GM12878 (cell line): ENCODE data around the gene WDR26. TPM values are rescaled to one million over a fixed set of nuclear protein-coding genes. Genes with fewer than 3 reads are reported as not detected.

Experiments
- ATAC-seq: fragments of 200-7000 bp; cut with Tn5 transposase; 3 replicates; pipeline ENCODE4 v1.9.1; 2020; ENCODE audit warnings: mild to moderate bottlenecking, moderate library complexity
- BruUV-seq: library from RNA; stranded (reverse); fragments of 400-500 nt; replicated peaks from 2 replicates; lab custom pipeline; 2021; lab: Mats Ljungman, UMichigan
- CTCF ChIA-PET: fragments of 300-600 bp; sonication (Branson Sonifier 250); formaldehyde crosslinking; extraction: SDS; loops from one replicate; lab custom pipeline; 2021; ENCODE audit warnings: inconsistent platforms; lab: Yijun Ruan, JAX
- POLR2A ChIA-PET: fragments of 350-600 bp; formaldehyde crosslinking; extraction: SDS; loops from one replicate; lab custom pipeline; 2021; ENCODE audit warnings: inconsistent platforms; lab: Charles Lee
- RAD21 ChIA-PET: fragments of 300-600 bp; sonication (Branson Sonifier 250); formaldehyde crosslinking; loops from one replicate; lab custom pipeline; 2023; ENCODE audit warnings: antibody characterized with exemption; ENCODE audit not compliant: unreplicated experiment; lab: Charles Lee
- SMC1A ChIA-PET: fragments of 300-600 bp; sonication (Branson Sonifier 250); formaldehyde crosslinking; loops from one replicate; lab custom pipeline; 2023; ENCODE audit not compliant: unreplicated experiment, uncharacterized antibody; lab: Charles Lee
- DNase-seq: peaks from one replicate; pipeline ENCODE4 v3.0.0-alpha.2; 2011; ENCODE audit warnings: low read depth, low spot score
- FAIRE-seq: peaks from 3 replicates; lab custom pipeline; 2011; peaks lifted over from hg19 to GRCh38; lab: Jason Lieb, UNC
- H2AFZ ChIP-seq: 2 replicates; pipeline ENCODE4 v1.6.0; 2011; ENCODE audit warnings: low read depth, low read length, control low read depth; ENCODE audit not compliant: control insufficient read depth
- H3K27ac ChIP-seq: 2 replicates; pipeline ENCODE4 v1.5.1; 2011; ENCODE audit warnings: control low read depth; ENCODE audit not compliant: control insufficient read depth, insufficient read depth
- H3K27me3 ChIP-seq, 2 experiments: replicated peaks in 1 of 2; 2 replicates each; pipeline versions ENCODE4 v1.6.0 to v1.6.1; 2011; ENCODE audit warnings: low read length in 1 of 2; ENCODE audit not compliant: control insufficient read depth in 2 of 2, insufficient read depth in 2 of 2
- H3K36me3 ChIP-seq, 2 experiments: 2 replicates each; pipeline ENCODE4 v1.5.1; 2011; ENCODE audit warnings: low read length in 1 of 2; ENCODE audit not compliant: control insufficient read depth in 2 of 2, insufficient read depth in 2 of 2
- H3K4me1 ChIP-seq: 2 replicates; pipeline ENCODE4 v1.6.1; 2011; ENCODE audit warnings: mild to moderate bottlenecking, low read length, moderate library complexity, mixed read lengths; ENCODE audit not compliant: control insufficient read depth, insufficient read depth
- H3K4me2 ChIP-seq: 2 replicates; pipeline ENCODE4 v1.6.0; 2011; ENCODE audit warnings: control low read depth; ENCODE audit not compliant: control insufficient read depth, insufficient read depth
- H3K4me3 ChIP-seq: fragments of 200-600 bp; sonication (generic); 2 replicates; pipeline ENCODE4 v1.5.1; 2016
- H3K79me2 ChIP-seq: 2 replicates; pipeline ENCODE4 v1.6.0; 2011; ENCODE audit warnings: low read length; ENCODE audit not compliant: control insufficient read depth, insufficient read depth
- H3K9ac ChIP-seq: 2 replicates; pipeline ENCODE4 v1.8.0; 2011; ENCODE audit warnings: low read length, control low read depth, mixed read lengths; ENCODE audit not compliant: control insufficient read depth, insufficient read depth
- H3K9me3 ChIP-seq: replicated peaks from 3 replicates; pipeline ENCODE4 v1.5.1; 2011; ENCODE audit warnings: mild to moderate bottlenecking, low read length; ENCODE audit not compliant: control insufficient read depth, insufficient read depth
- H4K20me1 ChIP-seq: 2 replicates; pipeline ENCODE4 v1.6.0; 2011; ENCODE audit not compliant: control insufficient read depth, insufficient read depth
- WGBS: methylation state at CpG from one replicate; pipeline ENCODE4 v1.1.6; 2016; ENCODE audit warnings: low lambda C conversion rate; ENCODE audit not compliant: insufficient replicate concordance, insufficient coverage; ENCODE audit errors: missing lambda C conversion rate; 5-methylcytosine and 5-hydroxymethylcytosine counted together
- in situ Hi-C: fragments of 300-500 bp; cut with MboI; formaldehyde crosslinking; loops from 9 replicates; pipeline ENCODE4 v1.14.3; 2018; ENCODE audit warnings: mixed read lengths
- intact Hi-C: fragments of 100-400 bp; cut with micrococcal nuclease; formaldehyde crosslinking; loops from one replicate; pipeline ENCODE4 v1.14.2; 2022; ENCODE audit not compliant: unreplicated experiment
- polyA plus RNA-seq, 11 experiments: library from polyadenylated mRNA; depleted of rRNA in 4 of 11; unstranded in 6 of 11; stranded (reverse) in 5 of 11; fragments of >200 nt; fragmentation: Nextera tagmentation in 4 of 11; fragmentation: Illumina TruSeq in 1 of 11; extraction: Ambion mirVana in 4 of 11; extraction: Trizol in 1 of 11; gene quantifications; 1 replicate in 1 of 11; 2 replicates in 10 of 11; pipeline versions ENCODE4 v1.2.1 to v1.2.3, GENCODE V29; 2011 to 2016; ENCODE audit warnings: inconsistent platforms in 2 of 11, missing spikeins in 2 of 11, low read depth in 1 of 11
- total RNA-seq, 4 experiments: library from RNA; depleted of rRNA in 3 of 4; stranded (reverse); fragments of >200 nt in 3 of 4; fragmentation: Illumina TruSeq in 1 of 4; extraction: Trizol in 1 of 4; gene quantifications; 2 replicates each; pipeline versions ENCODE4 v1.2.1 to v1.2.3, GENCODE V29; 2013 to 2021
- TF ChIP-seq, protein P1 (sequence below): fragments of 450-650 bp; conservative IDR thresholded peaks from 2 replicates; pipeline ENCODE4 v1.6.1; 2017; ENCODE audit warnings: mild to moderate bottlenecking, moderate library complexity

Gene WDR26
- total and polyA plus RNA-seq, 10 of the 15 experiments (the other 5 are each of a cell fraction or from before 2014, with no cell fraction given): 6.6 to 47.0 (median 24.4) TPM

DNA sequence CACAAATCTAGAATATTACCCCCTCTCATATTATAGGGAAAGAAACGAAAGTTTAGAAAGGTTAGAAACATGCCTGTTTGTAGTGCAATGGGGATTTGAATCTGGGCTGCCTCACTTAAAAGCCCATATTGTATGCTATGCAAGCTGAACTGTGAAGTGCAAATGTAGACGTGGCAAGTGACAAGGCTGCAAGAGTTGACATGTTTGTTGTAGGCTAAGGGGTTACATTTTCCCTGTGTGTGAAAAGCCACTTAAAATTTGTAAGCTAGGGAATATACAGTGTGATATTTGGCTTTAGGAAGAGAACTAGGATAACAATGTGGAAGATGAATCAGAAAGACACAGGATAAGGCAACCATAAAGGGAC, 29.0 kb downstream of the WDR26 start:
- ATAC-seq: no peak
- SMC1A ChIA-PET: interaction anchor here (0.8 to 1.6 kb wide), 3 partner anchors 9 to 38 kb away, joined by 3 read pairs; no protein-coding TSS in a partner anchor
- POLR2A ChIA-PET: no interaction called here

More for the DNA sequence above, 29.0 kb downstream of the WDR26 start:
- intact Hi-C loops: no loop called here
- BruUV-seq: no TSS peak
- TF ChIP-seq, protein P1, sequence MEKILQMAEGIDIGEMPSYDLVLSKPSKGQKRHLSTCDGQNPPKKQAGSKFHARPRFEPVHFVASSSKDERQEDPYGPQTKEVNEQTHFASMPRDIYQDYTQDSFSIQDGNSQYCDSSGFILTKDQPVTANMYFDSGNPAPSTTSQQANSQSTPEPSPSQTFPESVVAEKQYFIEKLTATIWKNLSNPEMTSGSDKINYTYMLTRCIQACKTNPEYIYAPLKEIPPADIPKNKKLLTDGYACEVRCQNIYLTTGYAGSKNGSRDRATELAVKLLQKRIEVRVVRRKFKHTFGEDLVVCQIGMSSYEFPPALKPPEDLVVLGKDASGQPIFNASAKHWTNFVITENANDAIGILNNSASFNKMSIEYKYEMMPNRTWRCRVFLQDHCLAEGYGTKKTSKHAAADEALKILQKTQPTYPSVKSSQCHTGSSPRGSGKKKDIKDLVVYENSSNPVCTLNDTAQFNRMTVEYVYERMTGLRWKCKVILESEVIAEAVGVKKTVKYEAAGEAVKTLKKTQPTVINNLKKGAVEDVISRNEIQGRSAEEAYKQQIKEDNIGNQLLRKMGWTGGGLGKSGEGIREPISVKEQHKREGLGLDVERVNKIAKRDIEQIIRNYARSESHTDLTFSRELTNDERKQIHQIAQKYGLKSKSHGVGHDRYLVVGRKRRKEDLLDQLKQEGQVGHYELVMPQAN: no peak
- no peak for DNase-seq
- no peak for FAIRE-seq
- 100% methylated on average over 2 of the region's 2 CpGs for whole genome bisulfite sequencing
- no peaks in the 10 kb centered on the region; the same call in 1 of the 2 replicates for H3K79me2 ChIP-seq
- no peaks in the 10 kb centered on the region for H3K4me1 ChIP-seq
- ChIA-PET RAD21 (interaction anchor here (1.1 kb wide), 1 partner anchor 12 kb away, joined by 3 read pairs; no protein-coding TSS in a partner anchor), CTCF (interaction anchor here (2.1 to 2.5 kb wide), 2 partner anchors 12 to 290 kb away, joined by 7 to 8 read pairs; no protein-coding TSS in a partner anchor)
- H3K9me3 ChIP-seq: no peaks in the 10 kb centered on the region
- in situ Hi-C loops: no loop called here
- H3K27me3 ChIP-seq: no peaks in the 10 kb centered on the region
- no peak overlapping the region for H3K4me2 ChIP-seq
- no peak overlapping the region for H3K4me3 ChIP-seq
- H3K27ac ChIP-seq: no peak overlapping the region
- H3K9ac ChIP-seq: no peak overlapping the region
- no peaks in the 10 kb centered on the region; the same call in 1 of the 2 replicates for H4K20me1 ChIP-seq
- peaks cover 0 to 19% of the 10 kb centered on the region in 2 experiments for H3K36me3 ChIP-seq
- H2AFZ ChIP-seq: no peak overlapping the region
